ENCODE data around the gene NRG3.

DNA sequence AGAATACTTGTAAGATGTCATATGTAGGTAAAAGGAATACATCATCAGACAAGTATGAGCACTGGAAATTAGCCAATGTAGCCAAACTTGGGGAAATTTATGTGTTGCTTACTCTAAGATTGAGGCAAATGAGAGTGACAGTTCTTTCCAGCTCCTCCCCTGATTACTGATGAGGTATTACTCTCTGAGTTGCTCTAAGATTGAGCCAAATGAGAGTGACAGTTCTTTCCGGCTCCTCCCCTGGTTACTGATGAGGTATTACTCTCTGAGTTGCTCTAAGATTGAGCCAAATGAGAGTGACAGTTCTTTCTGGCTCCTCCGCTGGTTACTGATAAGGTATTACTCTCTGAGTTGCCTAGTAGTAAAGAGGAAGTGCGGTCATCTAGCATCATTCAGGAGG is 435.8 kb downstream of the NRG3 start:
- TF ChIP-seq, protein P1, sequence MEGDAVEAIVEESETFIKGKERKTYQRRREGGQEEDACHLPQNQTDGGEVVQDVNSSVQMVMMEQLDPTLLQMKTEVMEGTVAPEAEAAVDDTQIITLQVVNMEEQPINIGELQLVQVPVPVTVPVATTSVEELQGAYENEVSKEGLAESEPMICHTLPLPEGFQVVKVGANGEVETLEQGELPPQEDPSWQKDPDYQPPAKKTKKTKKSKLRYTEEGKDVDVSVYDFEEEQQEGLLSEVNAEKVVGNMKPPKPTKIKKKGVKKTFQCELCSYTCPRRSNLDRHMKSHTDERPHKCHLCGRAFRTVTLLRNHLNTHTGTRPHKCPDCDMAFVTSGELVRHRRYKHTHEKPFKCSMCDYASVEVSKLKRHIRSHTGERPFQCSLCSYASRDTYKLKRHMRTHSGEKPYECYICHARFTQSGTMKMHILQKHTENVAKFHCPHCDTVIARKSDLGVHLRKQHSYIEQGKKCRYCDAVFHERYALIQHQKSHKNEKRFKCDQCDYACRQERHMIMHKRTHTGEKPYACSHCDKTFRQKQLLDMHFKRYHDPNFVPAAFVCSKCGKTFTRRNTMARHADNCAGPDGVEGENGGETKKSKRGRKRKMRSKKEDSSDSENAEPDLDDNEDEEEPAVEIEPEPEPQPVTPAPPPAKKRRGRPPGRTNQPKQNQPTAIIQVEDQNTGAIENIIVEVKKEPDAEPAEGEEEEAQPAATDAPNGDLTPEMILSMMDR (conservative IDR thresholded peaks at IDR 0.05; ENCODE audit: low read depth, low read length): no peak
- TF ChIP-seq SMC3 (IDR thresholded peaks at IDR 0.05; ENCODE audit: low read depth, low read length): no peak

Measured in IMR-90 (cell line).